Germinal center (tissue), 1 donor: ENCODE data around the gene TSC2.

ENCODE experiments used
- DNase-seq: peaks from one replicate; pipeline ENCODE4 v3.0.0; 2012; ENCODE audit warnings: mixed read lengths, low spot score

TSC2 gene

GRCh38 chr16:2070576-2071453, 23.0 kb downstream of the TSC2 start:
- no peak for DNase-seq

DNA sequence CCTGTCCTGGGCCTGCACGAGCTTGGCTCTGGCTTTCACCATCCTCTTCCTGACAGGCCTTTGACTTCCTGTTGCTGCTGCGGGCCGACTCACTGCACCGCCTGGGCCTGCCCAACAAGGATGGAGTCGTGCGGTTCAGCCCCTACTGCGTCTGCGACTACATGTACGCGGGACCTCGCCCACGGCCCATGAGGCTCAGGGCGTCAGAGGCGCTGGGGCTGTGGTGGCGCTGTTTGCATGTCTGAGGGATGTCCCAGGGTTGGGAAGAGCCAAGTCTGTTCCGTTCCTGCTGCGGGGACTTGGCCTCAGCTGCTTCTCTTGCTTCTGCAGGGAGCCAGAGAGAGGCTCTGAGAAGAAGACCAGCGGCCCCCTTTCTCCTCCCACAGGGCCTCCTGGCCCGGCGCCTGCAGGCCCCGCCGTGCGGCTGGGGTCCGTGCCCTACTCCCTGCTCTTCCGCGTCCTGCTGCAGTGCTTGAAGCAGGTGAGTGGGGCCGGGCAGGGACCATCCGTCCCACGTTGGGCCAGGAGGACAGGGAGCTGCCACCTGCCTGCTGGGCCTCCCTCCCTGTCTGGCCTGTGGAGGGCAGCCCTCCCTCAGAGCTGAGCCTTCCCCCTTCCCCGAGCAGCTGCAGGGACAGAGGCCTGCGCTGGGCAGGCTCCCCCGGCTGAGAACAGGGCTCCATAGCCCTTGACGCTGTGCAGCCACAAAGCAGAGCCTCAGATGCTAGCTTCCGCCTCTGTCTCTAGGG, 23.8 kb downstream of the TSC2 start:
- DNase-seq, result no peak

GRCh38 chr16:2072926-2073325, 25.1 kb downstream of the TSC2 start:
- no peak for DNase-seq

GRCh38 chr16:2074071-2074470, 26.3 kb downstream of the TSC2 start:
- DNase-seq, result no peak

DNA sequence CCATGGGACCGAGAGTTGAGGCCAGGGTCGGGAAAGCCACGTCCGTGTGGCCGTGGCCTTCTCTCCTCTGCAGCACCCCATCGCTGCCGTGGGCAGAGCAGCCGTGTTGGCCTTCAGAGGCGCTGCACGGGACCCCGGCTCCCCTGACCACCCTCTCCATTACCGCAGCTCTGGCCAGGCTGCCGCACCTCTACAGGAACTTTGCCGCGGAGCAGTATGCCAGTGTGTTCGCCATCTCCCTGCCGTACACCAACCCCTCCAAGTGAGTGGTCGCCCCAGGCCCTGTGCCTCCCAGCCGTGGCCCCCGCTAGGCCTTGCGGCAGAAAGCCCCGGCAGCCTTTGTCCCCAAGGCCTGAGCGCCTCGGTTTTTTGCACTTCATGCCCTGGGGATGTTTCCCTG, 27.8 kb downstream of the TSC2 start:
- no peak for DNase-seq

GRCh38 chr16:2076072-2076865, 28.5 kb downstream of the TSC2 start:
- no peak for DNase-seq

- DNase-seq, result no peak
These were observed 29.2 kb downstream of the TSC2 start for GRCh38 chr16:2077016-2077415.

GRCh38 chr16:2077696-2078095, 29.9 kb downstream of the TSC2 start:
- no peak for DNase-seq

DNA sequence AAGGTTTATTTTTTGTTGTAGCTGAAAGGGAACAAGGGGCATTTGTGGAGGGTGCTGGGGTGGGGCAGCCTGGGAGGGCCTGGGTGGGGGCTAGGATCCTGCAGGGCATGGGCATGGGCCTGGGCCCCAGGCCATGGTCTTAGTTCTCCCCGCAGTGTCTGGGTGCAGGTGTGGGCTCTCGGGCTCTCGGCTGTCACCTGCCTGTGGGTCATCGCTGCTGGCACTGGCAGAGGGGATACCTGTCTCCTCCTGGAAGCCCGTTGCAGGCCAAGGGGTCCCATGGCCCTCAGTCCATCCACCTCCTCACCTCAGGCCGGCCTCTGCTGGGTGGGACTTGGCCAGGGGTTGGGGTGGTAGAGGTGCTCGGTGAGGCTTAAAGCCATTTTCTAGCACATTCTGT, 30.3 kb downstream of the TSC2 start:
- DNase-seq, result no peak

DNA sequence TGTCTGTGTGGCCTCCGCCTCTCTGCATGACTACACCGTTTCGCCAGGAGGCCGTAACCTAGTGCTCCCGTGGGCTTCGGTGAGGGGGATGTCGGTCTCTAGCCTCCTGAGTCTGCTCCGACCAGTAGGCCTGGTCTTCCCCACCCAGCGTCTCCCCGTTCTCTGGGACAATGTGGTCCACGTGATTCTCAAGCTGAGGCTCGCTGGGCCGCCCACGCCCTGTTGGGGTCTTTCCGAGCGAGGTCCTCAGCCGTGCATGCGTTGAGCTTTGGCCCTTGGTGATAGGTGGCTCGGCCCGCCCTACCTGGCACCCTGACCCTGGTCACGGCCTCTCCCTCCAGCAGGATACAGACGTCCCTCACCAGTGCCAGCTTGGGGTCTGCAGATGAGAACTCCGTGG, 30.9 kb downstream of the TSC2 start:
- no peak for DNase-seq

GRCh38 chr16:2079311-2079800, 31.6 kb downstream of the TSC2 start:
- DNase-seq, result no peak

- no peak for DNase-seq
These were observed 32.2 kb downstream of the TSC2 start for GRCh38 chr16:2079991-2080390.

DNA sequence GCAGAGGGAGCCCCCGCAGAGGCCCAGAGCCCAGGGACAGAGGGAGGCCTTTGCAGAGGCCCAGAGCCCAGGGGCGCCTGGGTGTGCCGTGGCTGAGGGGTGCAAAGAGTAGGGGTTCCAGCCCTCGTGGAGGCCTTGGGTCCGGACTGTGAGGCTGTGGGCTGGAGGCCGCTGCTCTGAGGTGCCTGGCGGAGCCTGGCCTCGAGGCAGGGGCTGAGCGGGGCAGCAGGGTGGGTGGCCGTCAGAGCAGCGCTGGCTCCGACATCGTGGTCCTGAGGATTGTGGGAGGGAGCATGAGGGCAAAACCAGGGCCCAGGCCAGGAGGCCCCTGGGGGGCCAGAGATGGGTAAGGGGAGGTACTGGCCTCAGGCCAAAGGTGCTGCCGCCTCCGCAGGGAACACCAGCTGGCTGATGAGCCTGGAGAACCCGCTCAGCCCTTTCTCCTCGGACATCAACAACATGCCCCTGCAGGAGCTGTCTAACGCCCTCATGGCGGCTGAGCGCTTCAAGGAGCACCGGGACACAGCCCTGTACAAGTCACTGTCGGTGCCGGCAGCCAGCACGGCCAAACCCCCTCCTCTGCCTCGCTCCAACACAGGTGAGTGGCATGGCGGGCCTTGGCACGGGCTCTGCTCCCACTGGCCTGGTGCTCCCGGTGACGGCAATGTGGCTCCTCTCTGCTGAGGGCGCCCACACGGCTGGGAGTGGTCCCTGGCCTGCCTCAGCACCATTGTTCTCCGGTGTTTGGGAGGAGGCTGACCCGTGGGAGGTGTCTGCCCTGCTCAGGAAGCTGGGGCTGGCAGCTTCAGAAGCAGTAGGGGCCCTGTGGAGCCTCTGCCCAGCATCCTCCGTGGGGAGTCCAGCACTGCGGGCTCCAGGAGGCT, 33.7 kb downstream of the TSC2 start:
- no peak for DNase-seq

DNA sequence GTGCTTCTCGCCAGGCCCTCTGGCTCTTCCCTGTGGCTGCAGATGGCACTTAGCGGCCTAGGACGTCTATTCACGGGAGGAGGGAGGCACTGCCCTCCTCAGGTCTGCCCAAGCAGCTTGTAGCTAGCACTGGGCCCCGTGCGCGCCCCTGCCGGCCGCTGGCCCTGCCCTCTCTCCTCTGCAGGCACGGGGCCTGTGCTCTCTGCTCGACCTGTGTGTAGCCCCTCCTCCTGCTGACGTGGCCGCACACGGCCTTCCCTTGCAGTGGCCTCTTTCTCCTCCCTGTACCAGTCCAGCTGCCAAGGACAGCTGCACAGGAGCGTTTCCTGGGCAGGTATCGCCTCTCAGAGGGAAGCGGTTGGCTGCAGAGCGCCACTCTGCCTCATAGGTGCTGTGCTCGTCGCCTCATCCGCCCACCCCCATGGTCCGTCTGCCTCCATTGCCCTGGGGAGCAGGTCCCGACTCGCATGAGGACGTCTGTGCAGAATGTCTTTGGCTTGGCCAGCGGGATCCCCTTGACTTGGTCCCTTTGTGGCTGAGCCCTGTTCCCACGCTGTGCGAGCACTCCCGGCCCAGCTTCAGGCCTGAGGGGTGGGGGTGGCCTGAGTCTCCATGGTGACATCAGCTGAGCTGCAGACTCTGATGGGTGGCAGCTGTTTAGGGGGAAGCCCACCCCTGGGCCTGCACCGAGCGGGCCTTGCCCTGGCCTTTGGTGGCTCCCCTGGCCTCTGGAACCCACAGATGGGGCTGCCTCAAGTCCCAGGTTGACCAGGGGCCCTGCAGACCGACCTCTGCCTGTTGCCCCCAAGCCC, 34.6 kb downstream of the TSC2 start:
- DNase-seq, result no peak

- no peak for DNase-seq
These were observed 35.2 kb downstream of the TSC2 start for GRCh38 chr16:2082983-2083364.

- no peak for DNase-seq
These were observed 35.6 kb downstream of the TSC2 start for GRCh38 chr16:2083409-2083808.

GRCh38 chr16:2083876-2084780, 36.3 kb downstream of the TSC2 start:
- no peak for DNase-seq

- DNase-seq, result no peak
These were observed 37.3 kb downstream of the TSC2 start for GRCh38 chr16:2084895-2085625.

- DNase-seq, result no peak
These were observed 37.9 kb downstream of the TSC2 start for GRCh38 chr16:2085669-2086068.
